ENCODE results near the gene CDADC1. TPM values are rescaled to one million over a fixed set of nuclear protein-coding genes. Genes with fewer than 3 reads are reported as not detected.

Gene CDADC1
- total RNA-seq, 2 experiments from 2014 or later: 9.1 to 11.3 TPM

GRCh38 chr13:49314344-49314882, 66.7 kb downstream of the CDADC1 start:
- Mint-ChIP-seq H3K4me3 (no peak overlapping the region), H3K4me1 (ENCODE audit: low read depth) (no peaks in the 10 kb centered on the region), H3K27me3 (no peaks in the 10 kb centered on the region), H3K36me3 (ENCODE audit: low read depth) (peaks cover 10% of the 10 kb centered on the region), H3K9me3 (no peaks in the 10 kb centered on the region), H3K27ac (no peak overlapping the region)
- TF ChIP-seq, protein P1, sequence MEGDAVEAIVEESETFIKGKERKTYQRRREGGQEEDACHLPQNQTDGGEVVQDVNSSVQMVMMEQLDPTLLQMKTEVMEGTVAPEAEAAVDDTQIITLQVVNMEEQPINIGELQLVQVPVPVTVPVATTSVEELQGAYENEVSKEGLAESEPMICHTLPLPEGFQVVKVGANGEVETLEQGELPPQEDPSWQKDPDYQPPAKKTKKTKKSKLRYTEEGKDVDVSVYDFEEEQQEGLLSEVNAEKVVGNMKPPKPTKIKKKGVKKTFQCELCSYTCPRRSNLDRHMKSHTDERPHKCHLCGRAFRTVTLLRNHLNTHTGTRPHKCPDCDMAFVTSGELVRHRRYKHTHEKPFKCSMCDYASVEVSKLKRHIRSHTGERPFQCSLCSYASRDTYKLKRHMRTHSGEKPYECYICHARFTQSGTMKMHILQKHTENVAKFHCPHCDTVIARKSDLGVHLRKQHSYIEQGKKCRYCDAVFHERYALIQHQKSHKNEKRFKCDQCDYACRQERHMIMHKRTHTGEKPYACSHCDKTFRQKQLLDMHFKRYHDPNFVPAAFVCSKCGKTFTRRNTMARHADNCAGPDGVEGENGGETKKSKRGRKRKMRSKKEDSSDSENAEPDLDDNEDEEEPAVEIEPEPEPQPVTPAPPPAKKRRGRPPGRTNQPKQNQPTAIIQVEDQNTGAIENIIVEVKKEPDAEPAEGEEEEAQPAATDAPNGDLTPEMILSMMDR (IDR thresholded peaks at IDR 0.05): no peak
- intact Hi-C loops (cut with DNase I, micrococcal nuclease): no loop called here
- no peaks in the 10 kb centered on the region for H3K4me1 ChIP-seq (ENCODE audit: insufficient read depth, low read length)
- H3K4me3 ChIP-seq (ENCODE audit: low read length): no peak overlapping the region
- H3K27me3 ChIP-seq (ENCODE audit: control insufficient read depth in 1 of 2, insufficient read depth in 2 of 2, low read length in 2 of 2): no peaks in the 10 kb centered on the region
- POLR2A ChIA-PET: no interaction called here
- ATAC-seq (ENCODE audit: poor library complexity): no peak
- CTCF ChIA-PET: no interaction called here
- no peak overlapping the region for H3K27ac ChIP-seq (ENCODE audit: low read depth in 1 of 2, low read length in 2 of 2)
- no peaks in the 10 kb centered on the region for H3K36me3 ChIP-seq (ENCODE audit: insufficient read depth, low read length)
- DNase-seq: no peak
- no peaks in the 10 kb centered on the region for H3K9me3 ChIP-seq (ENCODE audit: control insufficient read depth in 1 of 2, insufficient read depth in 1 of 2, low read length in 2 of 2)

- Mint-ChIP-seq H3K27me3 (no peaks in the 10 kb centered on the region), H3K27ac (no peak overlapping the region), H3K9me3 (no peaks in the 10 kb centered on the region), H3K4me1 (ENCODE audit: low read depth) (no peaks in the 10 kb centered on the region), H3K36me3 (ENCODE audit: low read depth) (peaks cover 5% of the 10 kb centered on the region), H3K4me3 (no peak overlapping the region)
- TF ChIP-seq, protein P1 (IDR thresholded peaks at IDR 0.05): no peak
- Histone ChIP-seq H3K9me3 (ENCODE audit: control insufficient read depth in 1 of 2, insufficient read depth in 1 of 2, low read length in 2 of 2) (no peaks in the 10 kb centered on the region), H3K4me1 (ENCODE audit: insufficient read depth, low read length) (no peaks in the 10 kb centered on the region), H3K36me3 (ENCODE audit: insufficient read depth, low read length) (no peaks in the 10 kb centered on the region), H3K27me3 (ENCODE audit: control insufficient read depth in 1 of 2, insufficient read depth in 2 of 2, low read length in 2 of 2) (no peaks in the 10 kb centered on the region), H3K27ac (ENCODE audit: low read depth in 1 of 2, low read length in 2 of 2) (no peak overlapping the region), H3K4me3 (ENCODE audit: low read length) (no peak overlapping the region)
- POLR2A ChIA-PET: interaction anchor here (0.7 kb wide), 1 partner anchor 836 kb away, joined by 3 read pairs; no protein-coding TSS in a partner anchor
- intact Hi-C loops (cut with DNase I, micrococcal nuclease): no loop called here
- ATAC-seq (ENCODE audit: poor library complexity) (no peak), DNase-seq (no peak)
- CTCF ChIA-PET: no interaction called here
These were observed 67.4 kb downstream of the CDADC1 start for GRCh38 chr13:49315036-49315565.

- POLR2A ChIA-PET: interaction anchor here (0.7 kb wide), 1 partner anchor 837 kb away, joined by 3 read pairs; no protein-coding TSS in a partner anchor
These were observed 68.2 kb downstream of the CDADC1 start for GRCh38 chr13:49315756-49316482.

More at GRCh38 chr13:49315756-49316482, 68.2 kb downstream of the CDADC1 start:
- Mint-ChIP-seq H3K27ac (no peak overlapping the region), H3K4me1 (ENCODE audit: low read depth) (peaks cover 5% of the 10 kb centered on the region), H3K9me3 (no peaks in the 10 kb centered on the region), H3K36me3 (ENCODE audit: low read depth) (no peaks in the 10 kb centered on the region), H3K27me3 (no peaks in the 10 kb centered on the region), H3K4me3 (no peak overlapping the region)
- Histone ChIP-seq H3K4me3 (ENCODE audit: low read length) (no peak overlapping the region), H3K9me3 (ENCODE audit: control insufficient read depth in 1 of 2, insufficient read depth in 1 of 2, low read length in 2 of 2) (no peaks in the 10 kb centered on the region), H3K27ac (ENCODE audit: low read depth in 1 of 2, low read length in 2 of 2) (no peak overlapping the region), H3K4me1 (ENCODE audit: insufficient read depth, low read length) (peaks cover 4% of the 10 kb centered on the region), H3K36me3 (ENCODE audit: insufficient read depth, low read length) (no peaks in the 10 kb centered on the region), H3K27me3 (ENCODE audit: control insufficient read depth in 1 of 2, insufficient read depth in 2 of 2, low read length in 2 of 2) (no peaks in the 10 kb centered on the region)
- no peak for DNase-seq
- intact Hi-C loops (cut with DNase I, micrococcal nuclease): no loop called here
- CTCF ChIA-PET: no interaction called here
- no peak for ATAC-seq (ENCODE audit: poor library complexity)
- TF ChIP-seq, protein P1 (IDR thresholded peaks at IDR 0.05): no peak

Data from CD4-positive, alpha-beta T cell (primary cell).